Loucy (cell line): ENCODE results near the gene BMI1.

Experiments
- CTCF ChIP-seq: fragments of 200-600 bp; sonication (generic); conservative IDR thresholded peaks from 2 replicates; pipeline ENCODE4 v1.5.1; 2014; ENCODE audit warnings: mild to moderate bottlenecking, antibody characterized with exemption, low read length
- EZH2phosphoT487 ChIP-seq: fragments of 200-600 bp; IDR thresholded peaks from 2 replicates; pipeline ENCODE4 v1.6.1; 2018; ENCODE audit warnings: antibody characterized with exemption, mild to moderate bottlenecking, moderate library complexity, borderline replicate concordance

- no peak for TF ChIP-seq CTCF
- TF ChIP-seq EZH2phosphoT487 = no peak
These were observed 46.6 kb downstream of the BMI1 start for GRCh38 chr10:22367471-22367870.
